ENCODE results near the gene CHRNA10.
"Not testable (repeated sequence)": the region's sequence is repeated elsewhere in the genome, so short reads cannot be mapped to it uniquely, and the experiment has no call there.

DNA sequence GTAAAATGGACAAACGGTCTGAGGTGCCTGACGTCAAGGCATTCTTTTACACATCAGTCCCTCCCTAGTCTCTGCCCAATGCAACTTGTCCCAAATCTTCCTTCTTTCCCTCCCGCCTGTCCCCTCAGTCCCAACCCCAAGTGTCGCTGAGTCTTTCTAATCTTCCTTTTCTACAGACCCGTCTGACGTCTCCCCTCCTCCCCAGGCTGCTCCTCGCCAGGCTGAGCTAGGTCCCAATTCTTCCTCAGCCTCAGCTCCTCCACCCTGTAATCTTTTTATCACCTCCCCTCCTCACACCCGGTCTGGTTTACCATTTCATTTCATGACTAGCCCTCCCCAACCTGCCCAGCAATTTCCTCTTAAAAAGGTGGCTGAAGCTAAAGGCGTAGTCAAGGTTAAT is 21.8 kb downstream of the CHRNA10 start:
- TF ChIP-seq, protein P1, sequence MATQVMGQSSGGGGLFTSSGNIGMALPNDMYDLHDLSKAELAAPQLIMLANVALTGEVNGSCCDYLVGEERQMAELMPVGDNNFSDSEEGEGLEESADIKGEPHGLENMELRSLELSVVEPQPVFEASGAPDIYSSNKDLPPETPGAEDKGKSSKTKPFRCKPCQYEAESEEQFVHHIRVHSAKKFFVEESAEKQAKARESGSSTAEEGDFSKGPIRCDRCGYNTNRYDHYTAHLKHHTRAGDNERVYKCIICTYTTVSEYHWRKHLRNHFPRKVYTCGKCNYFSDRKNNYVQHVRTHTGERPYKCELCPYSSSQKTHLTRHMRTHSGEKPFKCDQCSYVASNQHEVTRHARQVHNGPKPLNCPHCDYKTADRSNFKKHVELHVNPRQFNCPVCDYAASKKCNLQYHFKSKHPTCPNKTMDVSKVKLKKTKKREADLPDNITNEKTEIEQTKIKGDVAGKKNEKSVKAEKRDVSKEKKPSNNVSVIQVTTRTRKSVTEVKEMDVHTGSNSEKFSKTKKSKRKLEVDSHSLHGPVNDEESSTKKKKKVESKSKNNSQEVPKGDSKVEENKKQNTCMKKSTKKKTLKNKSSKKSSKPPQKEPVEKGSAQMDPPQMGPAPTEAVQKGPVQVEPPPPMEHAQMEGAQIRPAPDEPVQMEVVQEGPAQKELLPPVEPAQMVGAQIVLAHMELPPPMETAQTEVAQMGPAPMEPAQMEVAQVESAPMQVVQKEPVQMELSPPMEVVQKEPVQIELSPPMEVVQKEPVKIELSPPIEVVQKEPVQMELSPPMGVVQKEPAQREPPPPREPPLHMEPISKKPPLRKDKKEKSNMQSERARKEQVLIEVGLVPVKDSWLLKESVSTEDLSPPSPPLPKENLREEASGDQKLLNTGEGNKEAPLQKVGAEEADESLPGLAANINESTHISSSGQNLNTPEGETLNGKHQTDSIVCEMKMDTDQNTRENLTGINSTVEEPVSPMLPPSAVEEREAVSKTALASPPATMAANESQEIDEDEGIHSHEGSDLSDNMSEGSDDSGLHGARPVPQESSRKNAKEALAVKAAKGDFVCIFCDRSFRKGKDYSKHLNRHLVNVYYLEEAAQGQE (IDR thresholded peaks at IDR 0.05; ENCODE audit: insufficient read depth in 1 of 2, low read depth in 2 of 2, low read length in 1 of 2): not testable (repeated sequence)
- TF ChIP-seq, protein P2, sequence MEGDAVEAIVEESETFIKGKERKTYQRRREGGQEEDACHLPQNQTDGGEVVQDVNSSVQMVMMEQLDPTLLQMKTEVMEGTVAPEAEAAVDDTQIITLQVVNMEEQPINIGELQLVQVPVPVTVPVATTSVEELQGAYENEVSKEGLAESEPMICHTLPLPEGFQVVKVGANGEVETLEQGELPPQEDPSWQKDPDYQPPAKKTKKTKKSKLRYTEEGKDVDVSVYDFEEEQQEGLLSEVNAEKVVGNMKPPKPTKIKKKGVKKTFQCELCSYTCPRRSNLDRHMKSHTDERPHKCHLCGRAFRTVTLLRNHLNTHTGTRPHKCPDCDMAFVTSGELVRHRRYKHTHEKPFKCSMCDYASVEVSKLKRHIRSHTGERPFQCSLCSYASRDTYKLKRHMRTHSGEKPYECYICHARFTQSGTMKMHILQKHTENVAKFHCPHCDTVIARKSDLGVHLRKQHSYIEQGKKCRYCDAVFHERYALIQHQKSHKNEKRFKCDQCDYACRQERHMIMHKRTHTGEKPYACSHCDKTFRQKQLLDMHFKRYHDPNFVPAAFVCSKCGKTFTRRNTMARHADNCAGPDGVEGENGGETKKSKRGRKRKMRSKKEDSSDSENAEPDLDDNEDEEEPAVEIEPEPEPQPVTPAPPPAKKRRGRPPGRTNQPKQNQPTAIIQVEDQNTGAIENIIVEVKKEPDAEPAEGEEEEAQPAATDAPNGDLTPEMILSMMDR (IDR thresholded peaks at IDR 0.05): not testable (repeated sequence)

Measured in Panc1 (cell line).